HepG2 (cell line): Measurements from ENCODE around the gene UTS2R. TPM values are rescaled to one million over a fixed set of nuclear protein-coding genes. Genes with fewer than 3 reads are reported as not detected.

Source experiments
- CBX1 ChIP-seq: IDR thresholded peaks from one replicate; pipeline ENCODE4 v1.6.1; 2016; ENCODE audit warnings: antibody characterized with exemption, low read depth
- CHD2 ChIP-seq: IDR thresholded peaks from 2 replicates; pipeline ENCODE4 v1.6.1; 2011; ENCODE audit warnings: low read depth, low read length, improper control_type of control experiment
- HINFP ChIP-seq: sonication (generic); formaldehyde crosslinking; IDR thresholded peaks from 2 replicates; pipeline ENCODE4 v1.4.0; 2020; ENCODE audit warnings: low read depth, mild to moderate bottlenecking, missing genetic modification reagents
- HOMEZ ChIP-seq: IDR thresholded peaks from 2 replicates; pipeline ENCODE4 v1.6.1; 2016; ENCODE audit warnings: low read depth
- IRF1 ChIP-seq: sonication (generic); formaldehyde crosslinking; IDR thresholded peaks from 2 replicates; pipeline ENCODE4 v1.4.0; 2020; ENCODE audit warnings: low read depth, mild to moderate bottlenecking, missing genetic modification reagents
- IRF2 ChIP-seq: IDR thresholded peaks from 2 replicates; pipeline ENCODE4 v1.6.1; 2018; ENCODE audit warnings: missing genetic modification reagents, missing compliant biosample characterization
- KDM4B ChIP-seq: sonication (generic); formaldehyde crosslinking; IDR thresholded peaks from 2 replicates; pipeline ENCODE4 v1.4.0; 2020; ENCODE audit warnings: missing genetic modification reagents
- KDM5B ChIP-seq: sonication (generic); formaldehyde crosslinking; IDR thresholded peaks from 2 replicates; pipeline ENCODE4 v1.4.0; 2020; ENCODE audit warnings: missing genetic modification reagents, mild to moderate bottlenecking, borderline replicate concordance
- MAFK ChIP-seq, 2 experiments: IDR thresholded peaks in 1 of 2; conservative IDR thresholded peaks in 1 of 2; 2 replicates each; pipeline ENCODE4 v1.6.1; 2011; ENCODE audit warnings: improper control_type of control experiment in 2 of 2, low read length in 2 of 2
- MNT ChIP-seq: fragments of 450-650 bp; IDR thresholded peaks from 2 replicates; pipeline ENCODE4 v1.6.1; 2016
- SMARCE1 ChIP-seq: fragments of 450-650 bp; IDR thresholded peaks from 2 replicates; pipeline ENCODE4 v1.6.1; 2017; ENCODE audit warnings: borderline replicate concordance
- ZBTB38 ChIP-seq: sonication (generic); formaldehyde crosslinking; IDR thresholded peaks from 2 replicates; pipeline ENCODE4 v1.5.1; 2020; ENCODE audit warnings: mild to moderate bottlenecking, missing genetic modification reagents
- ZBTB7B ChIP-seq: sonication (generic); formaldehyde crosslinking; IDR thresholded peaks from 2 replicates; pipeline ENCODE4 v1.4.0; 2020; ENCODE audit warnings: missing genetic modification reagents
- ZKSCAN8 ChIP-seq: IDR thresholded peaks from 2 replicates; pipeline ENCODE4 v1.6.1; 2016; ENCODE audit warnings: borderline replicate concordance, missing genetic modification reagents, missing compliant biosample characterization
- ZNF121 ChIP-seq: sonication (generic); formaldehyde crosslinking; IDR thresholded peaks from 2 replicates; pipeline ENCODE4 v1.5.0; 2020; ENCODE audit warnings: mild to moderate bottlenecking, missing genetic modification reagents
- ZNF343 ChIP-seq: sonication (generic); formaldehyde crosslinking; IDR thresholded peaks from 2 replicates; pipeline ENCODE4 v1.4.0; 2020; ENCODE audit warnings: mild to moderate bottlenecking, missing genetic modification reagents
- ZNF512 ChIP-seq: sonication (generic); formaldehyde crosslinking; IDR thresholded peaks from 2 replicates; pipeline ENCODE4 v1.4.0; 2020; ENCODE audit warnings: mild to moderate bottlenecking, missing genetic modification reagents
- ZNF530 ChIP-seq: sonication (generic); formaldehyde crosslinking; IDR thresholded peaks from 2 replicates; pipeline ENCODE4 v1.5.0; 2020; ENCODE audit warnings: low read depth, mild to moderate bottlenecking, missing genetic modification reagents
- ZNF580 ChIP-seq: IDR thresholded peaks from 2 replicates; pipeline ENCODE4 v1.6.1; 2016; ENCODE audit warnings: low read depth, borderline replicate concordance
- ZNF672 ChIP-seq: sonication (generic); formaldehyde crosslinking; IDR thresholded peaks from 2 replicates; pipeline ENCODE4 v1.8.1; 2022; ENCODE audit warnings: missing genetic modification reagents
- ZNF737 ChIP-seq: sonication (generic); formaldehyde crosslinking; IDR thresholded peaks from 2 replicates; pipeline ENCODE4 v1.5.0; 2020; ENCODE audit warnings: missing genetic modification reagents, mild to moderate bottlenecking, borderline replicate concordance
- polyA plus RNA-seq, 8 experiments: library from polyadenylated mRNA; depleted of rRNA in 3 of 8; stranded (reverse) in 7 of 8; unstranded in 1 of 8; fragments of >200 nt; fragmentation: Illumina TruSeq in 4 of 8; extraction: Trizol in 4 of 8; gene quantifications; 2 replicates each; pipeline versions ENCODE4 v1.2.1 to v1.2.3, GENCODE V29; 2011 to 2016; ENCODE audit warnings: low read depth in 4 of 8, missing spikeins in 1 of 8, mixed read lengths in 1 of 8; ENCODE audit not compliant: insufficient read depth in 1 of 8
- total RNA-seq, 5 experiments: library from RNA; depleted of rRNA; stranded (reverse); fragments of >200 nt; fragmentation: Illumina TruSeq; extraction: Trizol; gene quantifications; 2 replicates each; pipeline ENCODE4 v1.2.3, GENCODE V29; 2016; ENCODE audit warnings: low read depth in 1 of 5

Gene UTS2R
- total and polyA plus RNA-seq, 2 of the 13 experiments (the other 11 are each of a cell fraction or from before 2014, with no cell fraction given), result 0.13 to 0.15 TPM

GRCh38 chr17:82330322-82331239 lies 41.0 kb upstream of the UTS2R start (continued):
- TF ChIP-seq MNT (no peak), SMARCE1 (no peak), ZNF530 (no peak), MAFK (conservative IDR thresholded peaks at IDR 0.05 in 1 of 2, IDR thresholded peaks at IDR 0.05 in 1 of 2; ENCODE audit: low read length in 2 of 2) (peak; percentile 52 to 82), ZNF121 (CRISPR knock-in tag) (peak; percentile 34; the same call in 1 of the 2 replicates), HINFP (CRISPR knock-in tag) (no peak; the same call in 1 of the 2 replicates), ZNF580 (no peak; the same call in 1 of the 2 replicates), CHD2 (no peak), KDM5B (CRISPR knock-in tag) (peak; percentile 32; the same call in 1 of the 2 replicates), ZBTB38 (peak; percentile 93), ZKSCAN8 (CRISPR knock-in tag) (peak; percentile 54; the same call in 1 of the 2 replicates), ZNF672 (no peak), HOMEZ (CRISPR knock-in tag) (no peak), CBX1 (no peak), ZNF343 (CRISPR knock-in tag) (peak; percentile 93), IRF1 (CRISPR knock-in tag) (no peak), IRF2 (peak; percentile 33; the same call in 1 of the 2 replicates), ZBTB7B (CRISPR knock-in tag) (peak; percentile 93), KDM4B (CRISPR knock-in tag) (peak; percentile 85; the same call in 1 of the 2 replicates), ZNF737 (CRISPR knock-in tag) (no peak), ZNF512 (CRISPR knock-in tag) (no peak; the same call in 1 of the 2 replicates)
